Left ventricle myocardium superior (tissue), 1 donor: ENCODE results near the gene IDUA. TPM values are rescaled to one million over a fixed set of nuclear protein-coding genes. Genes with fewer than 3 reads are reported as not detected.

Source experiments
- ATAC-seq: fragments of 200-7000 bp; cut with Tn5 transposase; one replicate; pipeline ENCODE4 v1.9.1; 2020; ENCODE audit warnings: mild to moderate bottlenecking, moderate library complexity
- DNase-seq: peaks from one replicate; pipeline ENCODE4 v3.0.0-alpha.2; 2020
- intact Hi-C: fragments of 100-400 bp; cut with micrococcal nuclease; formaldehyde crosslinking; loops from one replicate; pipeline ENCODE4 v1.11.0; 2022
- total RNA-seq: library from RNA; stranded (reverse); fragmentation: NEBNext Ultra II Directional; extraction: Animal tissue kit (Norgen Biotek cat#: 25700); gene quantifications from one replicate; pipeline ENCODE4 v1.2.1, GENCODE V29; 2021
- donor health status: DM: no; HTN: yes; CAD: no; lungs with severe emphysema.

Gene IDUA
- total RNA-seq, 1 donor from 2014 or later, result 8.7 TPM

GRCh38 chr4:982291-982690, 4.6 kb upstream of the IDUA start:
- intact Hi-C loops, result no loop called here
- DNase-seq (peak; percentile 20), ATAC-seq (no peak)

DNA sequence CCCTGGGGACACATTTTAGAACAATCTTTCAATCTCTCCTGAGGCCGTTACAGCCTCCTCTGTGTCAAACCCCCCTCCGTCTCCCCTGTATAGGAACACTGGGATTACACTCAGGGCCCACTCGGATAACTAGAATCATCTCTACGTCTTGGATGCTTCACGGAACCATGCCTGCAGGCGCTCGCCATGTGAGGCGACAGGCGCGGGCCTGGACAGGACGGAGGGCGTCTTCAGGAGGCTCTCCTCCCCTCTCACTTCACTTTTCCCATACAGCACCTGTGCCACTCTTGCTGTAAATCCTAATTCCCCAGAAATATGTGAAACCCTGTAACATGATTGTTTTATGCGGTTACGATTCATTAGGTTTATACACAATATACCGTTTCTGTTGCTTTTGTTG, 4.0 kb upstream of the IDUA start:
- intact Hi-C loops, result no loop called here
- ATAC-seq, result no peak
- peak; percentile 15 for DNase-seq

DNA sequence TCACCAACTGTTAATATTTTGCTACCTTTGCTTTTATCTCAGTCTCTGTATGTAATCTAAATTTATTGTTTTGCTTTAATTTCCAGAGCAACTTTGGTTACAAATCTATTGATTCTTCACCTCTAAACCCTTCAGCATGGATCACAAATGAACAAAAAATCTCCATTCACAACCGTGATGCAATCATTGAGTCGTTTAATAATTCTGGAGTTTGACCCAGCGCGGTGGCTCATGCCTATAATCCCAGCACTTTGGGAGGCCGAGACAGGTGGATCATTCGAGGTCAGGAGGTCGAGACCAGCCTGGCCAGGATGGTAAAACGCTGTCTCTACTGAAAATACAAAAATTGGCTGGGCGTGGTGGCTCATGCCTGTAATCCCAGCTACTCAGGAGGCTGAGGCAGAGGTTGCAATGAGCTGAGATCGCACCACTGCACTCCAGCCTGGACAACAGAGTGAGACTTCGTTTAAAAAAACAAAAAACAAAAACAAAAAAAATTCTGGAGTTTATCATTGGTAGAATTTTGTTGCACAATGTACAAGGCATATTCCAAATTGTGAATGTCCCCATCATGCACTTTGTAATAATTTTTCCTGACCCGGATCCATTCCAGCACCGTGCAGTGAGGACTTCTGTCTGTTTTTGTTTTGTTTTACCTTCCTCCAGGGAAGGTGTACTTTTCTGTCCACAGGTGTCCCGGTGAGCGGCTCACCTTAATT, 2.3 kb upstream of the IDUA start:
- no peak for DNase-seq
- intact Hi-C loops, result no loop called here
- ATAC-seq, result no peak

DNA sequence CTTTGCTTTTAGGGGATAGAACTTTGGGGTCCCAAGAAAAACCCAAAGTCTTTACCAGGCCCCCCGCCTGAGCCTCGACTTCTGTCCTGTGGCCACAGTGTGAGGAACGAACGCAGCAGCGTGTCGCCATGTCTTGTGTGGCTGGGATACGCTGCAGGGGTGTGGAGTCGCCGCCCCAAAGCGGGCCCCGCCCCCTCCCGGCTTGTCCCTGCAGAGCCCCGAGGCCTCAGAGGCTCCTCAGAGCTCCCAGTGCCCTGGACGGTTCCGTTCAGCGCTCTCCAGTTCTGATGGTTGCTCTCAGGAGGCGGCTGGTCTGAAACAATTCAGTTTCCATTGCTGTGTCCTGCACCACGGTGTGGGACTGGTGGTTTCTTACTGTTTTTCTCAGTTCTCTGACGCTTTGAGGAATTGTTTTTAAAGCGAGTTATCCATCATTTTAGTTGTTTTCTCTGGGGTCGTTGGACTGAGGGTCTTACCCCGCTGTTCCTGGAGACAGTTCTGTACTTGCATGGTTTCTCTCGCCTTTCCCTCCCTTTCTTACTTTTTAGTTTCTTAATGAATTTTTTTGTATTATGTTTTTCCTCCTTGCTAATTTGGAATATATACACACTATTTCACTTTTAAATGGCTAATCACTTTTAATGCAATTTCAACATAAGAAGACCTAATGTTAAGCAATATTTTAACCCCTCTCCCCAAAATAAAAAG, 1.6 kb upstream of the IDUA start:
- peak; percentile 88 for DNase-seq
- intact Hi-C loops, result no loop called here

DNA sequence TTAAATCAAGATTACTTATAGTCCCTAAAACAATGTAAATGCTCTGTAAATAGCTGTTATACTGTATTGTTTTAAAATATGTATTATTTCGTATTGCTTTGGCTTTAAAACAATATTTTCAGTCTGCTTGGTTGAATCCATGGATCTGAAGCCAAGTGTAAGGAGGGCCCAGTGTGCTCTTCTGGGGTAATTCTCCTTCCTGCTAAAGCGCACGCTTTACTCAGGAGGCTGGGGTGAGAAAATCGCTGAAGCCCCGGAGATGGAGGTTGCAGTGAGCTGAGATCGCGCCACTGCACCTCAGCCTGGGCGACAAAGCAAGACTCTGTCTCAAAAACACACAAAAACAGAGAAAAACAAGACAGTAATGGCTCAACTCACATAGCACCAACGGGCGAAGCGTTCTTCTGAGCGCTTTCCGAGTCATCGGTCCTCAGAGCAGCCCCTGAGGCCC, 391 bp upstream of the IDUA start:
- DNase-seq (no peak), ATAC-seq (peak; percentile 34)
- intact Hi-C loops, result no loop called here

More for the DNA sequence above, 1.6 kb upstream of the IDUA start:
- peak; percentile 77 for ATAC-seq

DNA sequence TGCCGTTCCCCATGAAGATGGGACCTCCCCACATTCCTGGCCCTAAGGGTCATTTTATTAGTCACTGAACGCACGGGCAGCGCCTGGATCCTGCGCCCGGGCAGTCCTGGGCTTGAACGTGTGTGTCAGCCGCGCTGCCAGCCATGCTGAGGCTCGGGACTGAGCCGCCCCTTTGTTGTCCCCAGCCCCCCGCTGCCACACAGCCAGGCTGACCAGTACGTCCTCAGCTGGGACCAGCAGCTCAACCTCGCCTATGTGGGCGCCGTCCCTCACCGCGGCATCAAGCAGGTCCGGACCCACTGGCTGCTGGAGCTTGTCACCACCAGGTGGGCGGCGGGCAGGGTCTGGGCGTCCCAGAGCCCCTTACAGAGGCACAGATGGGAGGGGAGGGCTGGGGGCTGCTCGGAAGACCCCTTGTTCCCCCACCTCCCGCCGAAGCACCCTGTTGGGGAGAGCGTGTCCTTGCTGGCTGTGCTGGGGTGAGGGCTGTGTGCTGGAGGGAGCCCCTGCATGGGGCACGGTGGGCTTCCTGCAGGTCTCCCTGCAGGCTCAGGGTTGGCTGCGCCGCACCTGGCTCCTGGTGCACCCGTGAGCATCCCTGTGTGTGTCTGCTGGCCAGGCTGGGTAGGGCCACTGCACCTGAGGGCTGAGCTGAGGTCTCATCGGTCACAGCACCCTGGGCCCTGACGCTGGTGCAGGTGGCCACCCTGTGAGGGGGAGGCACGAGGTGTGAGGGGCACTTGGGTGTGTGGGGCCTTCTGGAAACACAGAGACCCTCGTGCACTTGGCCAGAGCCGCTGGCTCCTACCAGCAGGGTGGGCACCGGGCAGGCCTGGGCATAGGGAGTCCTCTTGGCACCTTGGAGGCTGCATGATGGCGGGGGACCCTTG, 1.0 kb downstream of the IDUA start:
- intact Hi-C loops, result no loop called here
- ATAC-seq (no peak), DNase-seq (peak; percentile 34)

- DNase-seq, result peak; percentile 53
- intact Hi-C loops, result no loop called here
- no peak for ATAC-seq
Measured at GRCh38 chr4:988726-989721, 2.2 kb downstream of the IDUA start.

DNA sequence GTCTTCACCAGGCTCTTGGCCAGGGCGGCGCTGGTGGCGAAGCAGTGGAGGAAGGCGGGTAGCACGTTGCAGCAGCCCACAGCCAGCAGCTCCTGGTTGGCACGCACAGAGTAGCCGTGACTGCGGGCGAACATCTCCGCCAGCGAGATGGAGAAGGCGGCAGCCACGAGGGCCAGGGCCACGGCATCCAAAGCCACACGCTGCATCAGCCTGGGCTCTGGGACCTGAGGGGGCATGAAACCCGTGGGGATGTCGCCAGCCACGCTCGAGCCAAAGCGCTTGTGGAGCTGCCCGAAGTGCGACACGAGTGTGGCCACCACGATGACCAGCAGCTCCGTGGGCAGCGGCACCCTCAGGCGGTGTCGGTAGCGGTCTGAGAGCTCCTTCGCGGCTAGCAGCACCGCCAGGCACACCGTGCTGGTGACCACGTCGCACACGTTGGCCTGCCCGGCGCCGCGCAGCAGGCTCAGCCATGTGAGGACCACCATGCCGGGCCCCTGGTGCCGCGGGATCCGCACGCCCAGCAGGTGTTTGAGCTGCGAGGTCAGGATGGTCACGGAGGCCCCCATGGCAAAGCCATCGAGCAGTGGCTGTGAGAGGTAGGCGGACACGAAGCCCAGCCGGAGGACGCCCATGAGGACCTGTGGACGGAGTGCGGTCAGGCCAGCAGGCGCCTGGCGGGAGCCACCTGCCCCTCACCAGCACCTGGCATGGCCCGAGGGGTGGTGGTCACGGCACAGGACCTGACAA, 3.1 kb downstream of the IDUA start:
- peak; percentile 27 for DNase-seq
- intact Hi-C loops, result no loop called here
- no peak for ATAC-seq

- ATAC-seq (no peak), DNase-seq (peak; percentile 24)
- intact Hi-C loops, result no loop called here
Measured at GRCh38 chr4:990746-991367, 4.0 kb downstream of the IDUA start.

- ATAC-seq (no peak), DNase-seq (peak; percentile 30)
- intact Hi-C loops, result no loop called here
Measured at GRCh38 chr4:991451-992296, 4.8 kb downstream of the IDUA start.

DNA sequence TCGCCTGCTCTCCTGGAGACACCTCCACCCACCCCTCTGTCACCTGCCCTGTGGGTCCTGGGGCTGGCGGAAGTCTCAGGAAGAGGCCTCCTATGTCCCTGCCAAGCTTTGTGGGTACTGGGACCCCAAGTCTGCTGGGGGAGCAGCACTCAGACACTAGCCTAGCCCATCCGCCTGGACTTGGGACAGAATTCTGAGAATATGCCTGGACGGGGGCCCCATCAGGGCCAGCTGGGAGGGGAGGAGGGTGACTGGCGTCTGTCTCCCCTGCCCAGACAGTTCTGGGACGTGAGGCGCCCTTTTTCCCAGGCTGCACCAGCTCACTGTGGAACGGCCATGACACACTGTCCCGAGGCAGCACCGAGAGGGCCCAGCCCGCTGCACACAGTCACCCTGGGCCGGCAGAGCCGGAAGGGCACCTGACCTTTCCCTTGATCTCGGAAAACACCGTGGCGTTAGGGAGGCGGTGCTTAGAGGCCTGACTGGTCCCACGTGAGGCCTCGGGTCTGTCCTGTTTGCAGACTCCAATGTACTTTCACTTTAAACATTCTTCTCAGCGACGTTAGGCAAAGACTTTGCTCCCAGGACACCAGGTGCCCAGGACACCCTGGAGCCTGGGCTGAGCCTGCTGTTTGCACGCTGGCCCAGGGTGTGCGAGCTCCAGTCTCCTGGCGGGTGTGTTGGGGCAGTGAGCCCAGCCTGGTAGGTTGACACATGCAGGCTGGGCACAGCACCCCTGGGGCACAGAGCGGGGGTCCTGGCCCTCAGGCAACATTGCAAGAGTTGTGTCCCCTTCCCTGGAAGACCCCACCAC, 5.7 kb downstream of the IDUA start:
- intact Hi-C loops, result no loop called here
- DNase-seq (peak; percentile 32), ATAC-seq (no peak)

GRCh38 chr4:993111-994029, 6.5 kb downstream of the IDUA start, which contains the start of gene SLC26A1:
TSS of gene SLC26A1 (minus strand) at chr4:993404. CDS start at chr4:991703, 1,701 bp downstream.
- ATAC-seq (no peak), DNase-seq (peak; percentile 31)
- intact Hi-C loops, result no loop called here

- DNase-seq (peak; percentile 17), ATAC-seq (no peak)
- intact Hi-C loops, result no loop called here
Measured at GRCh38 chr4:995311-996026, 8.6 kb downstream of the IDUA start.
